Testis (tissue), 3 donors: ENCODE measurements around the gene KRTAP10-5. TPM values are rescaled to one million over a fixed set of nuclear protein-coding genes. Genes with fewer than 3 reads are reported as not detected.
"Not testable (repeated sequence)": the region's sequence is repeated elsewhere in the genome, so short reads cannot be mapped to it uniquely, and the experiment has no call there.

Experiments
- DNase-seq: peaks from one replicate; pipeline ENCODE4 v3.0.0-alpha.2; 2019
- H3K27ac ChIP-seq, 2 donors: fragments of 200-600 bp; sonication (generic); one replicate each; pipeline ENCODE4 v1.5.1; 2019
- H3K27me3 ChIP-seq: fragments of 200-600 bp; sonication (generic); one replicate; pipeline ENCODE4 v1.5.1; 2019
- H3K36me3 ChIP-seq: fragments of 200-600 bp; sonication (generic); one replicate; pipeline ENCODE4 v1.5.1; 2017; ENCODE audit warnings: low read depth; ENCODE audit errors: missing control alignments
- H3K4me1 ChIP-seq: fragments of 200-600 bp; sonication (generic); one replicate; pipeline ENCODE4 v1.5.1; 2019
- H3K4me3 ChIP-seq, 2 donors: fragments of 200-600 bp; sonication (generic); one replicate each; pipeline ENCODE4 v1.5.1; 2017 to 2019
- H3K9me3 ChIP-seq: fragments of 200-600 bp; sonication (generic); one replicate; pipeline ENCODE4 v1.5.1; 2017
- POLR2A ChIP-seq: fragments of 450-650 bp; IDR thresholded peaks from one replicate; pipeline ENCODE4 v1.6.1; 2017; ENCODE audit warnings: antibody characterized with exemption, mild to moderate bottlenecking, moderate library complexity
- WGBS, 2 donors: methylation state at CpG; one replicate each; pipeline ENCODE4 v1.1.5; 2018; 5-methylcytosine and 5-hydroxymethylcytosine counted together
- intact Hi-C: fragments of 100-400 bp; cut with DNase I; formaldehyde crosslinking; loops from one replicate; pipeline ENCODE4 v1.15.1; 2023; ENCODE audit warnings: low total_unique reads
- polyA plus RNA-seq: library from polyadenylated mRNA; stranded (reverse); fragments of 350-450 nt; fragmentation: Illumina TruSeq; extraction: RNeasy Lipid Tissue Mini Kit (QIAGEN cat#74804); gene quantifications from one replicate; pipeline ENCODE4 v1.2.3, GENCODE V29; 2014; ENCODE audit warnings: low read depth, low replicate concordance; ENCODE audit not compliant: insufficient read depth
- total RNA-seq, 2 donors: library from RNA; depleted of rRNA; stranded (reverse); fragments of >200 nt; gene quantifications; one replicate each; pipeline ENCODE4 v1.2.3, GENCODE V29; 2016
- TF ChIP-seq, protein P1 (sequence below), 3 experiments: fragments of 450-650 bp in 2 of 3; fragments of 200-600 bp in 1 of 3; sonication (generic) in 1 of 3; IDR thresholded peaks; one replicate each; pipeline ENCODE4 v1.5.1; 2016 to 2019; ENCODE audit warnings: antibody characterized with exemption in 3 of 3, mild to moderate bottlenecking in 2 of 3, moderate library complexity in 1 of 3

The KRTAP10-5 gene
- total and polyA plus RNA-seq, 3 donors from 2014 or later: not detected

DNA sequence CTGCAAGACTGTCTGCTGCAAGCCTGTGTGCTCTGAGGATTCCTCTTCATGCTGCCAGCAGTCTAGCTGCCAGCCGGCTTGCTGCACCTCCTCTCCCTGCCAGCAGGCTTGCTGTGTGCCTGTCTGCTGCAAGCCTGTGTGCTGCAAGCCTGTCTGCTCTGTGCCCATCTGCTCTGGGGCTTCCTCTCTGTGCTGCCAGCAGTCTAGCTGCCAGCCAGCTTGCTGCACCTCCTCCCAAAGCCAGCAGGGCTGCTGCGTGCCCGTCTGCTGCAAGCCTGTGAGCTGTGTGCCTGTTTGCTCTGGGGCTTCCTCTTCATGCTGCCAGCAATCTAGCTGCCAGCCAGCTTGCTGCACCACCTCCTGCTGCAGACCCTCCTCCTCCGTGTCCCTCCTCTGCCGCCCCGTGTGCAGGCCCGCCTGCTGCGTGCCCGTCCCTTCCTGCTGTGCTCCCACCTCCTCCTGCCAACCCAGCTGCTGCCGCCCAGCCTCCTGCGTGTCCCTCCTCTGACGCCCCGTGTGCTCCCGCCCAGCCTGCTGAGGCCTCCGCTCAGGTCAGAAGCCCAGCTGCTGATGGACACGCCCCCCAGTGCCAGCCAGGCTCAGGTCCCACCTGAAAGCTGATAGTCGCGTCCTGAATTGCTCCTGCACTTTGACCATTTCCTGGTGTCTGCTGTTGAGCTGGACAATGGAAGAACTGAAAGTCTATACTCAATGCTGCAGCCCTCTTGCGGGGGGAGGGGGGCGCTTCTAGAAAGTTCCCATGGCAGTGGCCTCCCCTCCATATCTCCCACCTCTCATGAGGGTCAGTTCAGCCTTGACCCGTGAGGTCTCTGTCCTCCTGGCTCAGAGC, 5.7 kb downstream of the KRTAP10-5 start:
- no peaks in the 10 kb centered on the region for H3K9me3 ChIP-seq
- no peak overlapping the region for H3K4me3 ChIP-seq
- no peak for TF ChIP-seq POLR2A
- TF ChIP-seq, protein P1, sequence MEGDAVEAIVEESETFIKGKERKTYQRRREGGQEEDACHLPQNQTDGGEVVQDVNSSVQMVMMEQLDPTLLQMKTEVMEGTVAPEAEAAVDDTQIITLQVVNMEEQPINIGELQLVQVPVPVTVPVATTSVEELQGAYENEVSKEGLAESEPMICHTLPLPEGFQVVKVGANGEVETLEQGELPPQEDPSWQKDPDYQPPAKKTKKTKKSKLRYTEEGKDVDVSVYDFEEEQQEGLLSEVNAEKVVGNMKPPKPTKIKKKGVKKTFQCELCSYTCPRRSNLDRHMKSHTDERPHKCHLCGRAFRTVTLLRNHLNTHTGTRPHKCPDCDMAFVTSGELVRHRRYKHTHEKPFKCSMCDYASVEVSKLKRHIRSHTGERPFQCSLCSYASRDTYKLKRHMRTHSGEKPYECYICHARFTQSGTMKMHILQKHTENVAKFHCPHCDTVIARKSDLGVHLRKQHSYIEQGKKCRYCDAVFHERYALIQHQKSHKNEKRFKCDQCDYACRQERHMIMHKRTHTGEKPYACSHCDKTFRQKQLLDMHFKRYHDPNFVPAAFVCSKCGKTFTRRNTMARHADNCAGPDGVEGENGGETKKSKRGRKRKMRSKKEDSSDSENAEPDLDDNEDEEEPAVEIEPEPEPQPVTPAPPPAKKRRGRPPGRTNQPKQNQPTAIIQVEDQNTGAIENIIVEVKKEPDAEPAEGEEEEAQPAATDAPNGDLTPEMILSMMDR (IDR thresholded peaks at IDR 0.05): no peak
- 39 to 41% methylated on average over 19 to 21 of the region's 21 CpGs for WGBS, 2 donors
- no peaks in the 10 kb centered on the region for H3K27me3 ChIP-seq
- DNase-seq: no peak
- no peak overlapping the region for H3K27ac ChIP-seq
- H3K4me1 ChIP-seq: no peaks in the 10 kb centered on the region
- intact Hi-C loops: no loop called here
- H3K36me3 ChIP-seq: no peaks in the 10 kb centered on the region

DNA sequence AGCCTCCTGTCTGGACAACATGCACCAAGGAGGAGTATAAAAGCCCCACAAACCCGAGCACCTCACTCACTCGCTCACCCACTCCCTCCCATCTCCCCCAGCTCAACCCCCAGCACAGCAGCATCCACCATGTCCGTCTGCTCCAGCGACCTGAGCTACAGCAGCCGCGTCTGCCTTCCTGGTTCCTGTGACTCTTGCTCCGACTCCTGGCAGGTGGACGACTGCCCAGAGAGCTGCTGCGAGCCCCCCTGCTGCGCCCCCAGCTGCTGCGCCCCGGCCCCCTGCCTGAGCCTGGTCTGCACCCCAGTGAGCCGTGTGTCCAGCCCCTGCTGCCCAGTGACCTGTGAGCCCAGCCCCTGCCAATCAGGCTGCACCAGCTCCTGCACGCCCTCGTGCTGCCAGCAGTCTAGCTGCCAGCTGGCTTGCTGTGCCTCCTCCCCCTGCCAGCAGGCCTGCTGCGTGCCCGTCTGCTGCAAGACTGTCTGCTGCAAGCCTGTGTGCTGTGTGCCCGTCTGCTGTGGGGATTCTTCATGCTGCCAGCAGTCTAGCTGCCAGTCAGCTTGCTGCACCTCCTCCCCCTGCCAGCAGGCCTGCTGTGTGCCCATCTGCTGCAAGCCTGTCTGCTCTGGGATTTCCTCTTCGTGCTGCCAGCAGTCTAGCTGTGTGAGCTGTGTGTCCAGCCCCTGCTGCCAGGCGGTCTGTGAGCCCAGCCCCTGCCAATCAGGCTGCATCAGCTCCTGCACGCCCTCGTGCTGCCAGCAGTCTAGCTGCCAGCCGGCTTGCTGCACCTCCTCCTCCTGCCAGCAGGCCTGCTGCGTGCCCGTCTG, 6.6 kb downstream of the KRTAP10-5 start, which contains the start of gene KRTAP10-4:
Gene KRTAP10-4 (plus strand): TSS at position 100 of the 827 bp plus-strand sequence. CDS start 30 bp downstream, at position 130.
- 60 to 74% methylated on average over 3 to 20 of the region's 25 CpGs for WGBS, 2 donors
- H3K9me3 ChIP-seq, H3K27me3 ChIP-seq, DNase-seq, H3K4me1 ChIP-seq, H3K36me3 ChIP-seq, H3K4me3 ChIP-seq, intact Hi-C loops, H3K27ac ChIP-seq: not testable (repeated sequence)

GRCh38 chr21:44572959-44573583, 7.3 kb downstream of the KRTAP10-5 start:
- DNase-seq: no peak
- H3K36me3 ChIP-seq: no peaks in the 10 kb centered on the region
- intact Hi-C loops: no loop called here
- WGBS, 2 donors: 85% methylated on average over 11 to 15 of the region's 15 CpGs
- H3K4me1 ChIP-seq: no peaks in the 10 kb centered on the region
- no peak overlapping the region for H3K4me3 ChIP-seq
- TF ChIP-seq POLR2A: no peak
- TF ChIP-seq, protein P1 (IDR thresholded peaks at IDR 0.05): no peak
- no peaks in the 10 kb centered on the region for H3K27me3 ChIP-seq
- H3K27ac ChIP-seq: no peak overlapping the region
- H3K9me3 ChIP-seq: no peaks in the 10 kb centered on the region

- no peaks in the 10 kb centered on the region for H3K36me3 ChIP-seq
- H3K27me3 ChIP-seq: no peaks in the 10 kb centered on the region
- no peak overlapping the region for H3K27ac ChIP-seq
- no peaks in the 10 kb centered on the region for H3K9me3 ChIP-seq
- 89 to 91% methylated on average over 24 to 40 of the region's 40 CpGs for WGBS, 2 donors
- H3K4me1 ChIP-seq: no peaks in the 10 kb centered on the region
- DNase-seq: no peak
- no peak for TF ChIP-seq POLR2A
- TF ChIP-seq, protein P1 (IDR thresholded peaks at IDR 0.05): no peak
- intact Hi-C loops: no loop called here
- H3K4me3 ChIP-seq: no peak overlapping the region
Measured at GRCh38 chr21:44571844-44572782, 8.3 kb downstream of the KRTAP10-5 start.
